Endothelial cell (in vitro differentiated cells): Measurements from ENCODE around the gene ZNF652. TPM values are rescaled to one million over a fixed set of nuclear protein-coding genes. Genes with fewer than 3 reads are reported as not detected.

ENCODE experiments used
- DNase-seq: peaks from one replicate; pipeline ENCODE4 v3.0.0; 2021; ENCODE audit warnings: low spot score
- H3K27ac Mint-ChIP-seq: one replicate; pipeline ENCODE4 v1.8.0; 2021; ENCODE audit warnings: mixed read lengths, inconsistent platforms; ENCODE audit not compliant: unreplicated experiment
- H3K27me3 Mint-ChIP-seq: one replicate; pipeline ENCODE4 v1.8.0; 2021; ENCODE audit warnings: mild to moderate bottlenecking, moderate library complexity, mixed read lengths, inconsistent platforms; ENCODE audit not compliant: unreplicated experiment
- H3K36me3 Mint-ChIP-seq: one replicate; pipeline ENCODE4 v1.8.0; 2021; ENCODE audit warnings: mild to moderate bottlenecking, low read depth, mixed read lengths, inconsistent platforms; ENCODE audit not compliant: unreplicated experiment
- H3K4me1 Mint-ChIP-seq: one replicate; pipeline ENCODE4 v1.8.0; 2021; ENCODE audit warnings: mild to moderate bottlenecking, mixed read lengths, inconsistent platforms; ENCODE audit not compliant: unreplicated experiment
- H3K4me3 Mint-ChIP-seq: one replicate; pipeline ENCODE4 v1.8.0; 2021; ENCODE audit warnings: mild to moderate bottlenecking, mixed read lengths, inconsistent platforms; ENCODE audit not compliant: unreplicated experiment
- H3K9me3 Mint-ChIP-seq: one replicate; pipeline ENCODE4 v1.8.0; 2021; ENCODE audit warnings: mixed read lengths, inconsistent platforms; ENCODE audit not compliant: unreplicated experiment
- total RNA-seq: library from RNA; stranded (reverse); fragmentation: NEBNext Ultra II Directional; extraction: Animal tissue kit (Norgen Biotek cat#: 25700); gene quantifications from one replicate; pipeline ENCODE4 v1.2.1, GENCODE V29; 2021; ENCODE audit not compliant: unreplicated experiment
- TF ChIP-seq, protein P1 (sequence below): fragments of 200-600 bp; sonication (generic); IDR thresholded peaks from one replicate; pipeline ENCODE4 v1.5.0; 2021; ENCODE audit warnings: antibody characterized with exemption; ENCODE audit not compliant: unreplicated experiment

ZNF652 gene
- total RNA-seq, 1 donor from 2014 or later: 36.0 TPM

DNA sequence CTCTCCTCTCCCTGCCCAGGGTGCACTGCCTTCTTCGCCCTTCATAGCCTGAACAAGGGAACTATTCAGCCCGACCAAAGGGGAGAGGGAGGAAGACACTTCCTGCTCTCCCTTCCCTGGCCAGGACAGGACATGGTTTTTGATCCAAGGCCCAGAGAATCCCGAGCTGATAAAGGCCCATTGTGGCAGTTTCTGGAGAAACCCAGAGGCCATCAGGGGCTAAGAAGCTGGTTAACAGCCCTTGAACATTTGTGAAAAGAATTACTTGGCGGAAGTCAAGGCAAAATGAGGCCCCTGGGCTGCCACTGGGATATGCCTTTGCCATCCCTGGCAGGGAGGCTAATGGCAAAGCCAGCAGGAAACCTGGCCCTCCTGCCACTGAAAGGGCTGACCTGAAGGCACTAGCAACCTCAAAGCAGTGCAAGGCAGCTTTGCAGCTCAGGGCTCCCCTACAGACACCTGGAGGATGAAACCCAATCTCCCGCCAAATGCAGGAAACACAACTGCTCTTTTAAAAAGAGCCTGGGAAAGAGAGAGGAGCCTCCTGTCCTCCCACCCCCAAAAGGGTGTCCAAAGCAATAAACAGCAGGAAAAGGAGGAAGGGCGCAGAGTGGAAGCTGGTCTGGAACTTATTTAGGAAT is 40.0 kb upstream of the ZNF652 start:
- Mint-ChIP-seq H3K4me1 (peaks cover 12% of the 10 kb centered on the region), H3K4me3 (no peak overlapping the region), H3K36me3 (peaks cover 24% of the 10 kb centered on the region), H3K9me3 (no peaks in the 10 kb centered on the region), H3K27ac (no peak overlapping the region), H3K27me3 (no peaks in the 10 kb centered on the region)
- TF ChIP-seq, protein P1, sequence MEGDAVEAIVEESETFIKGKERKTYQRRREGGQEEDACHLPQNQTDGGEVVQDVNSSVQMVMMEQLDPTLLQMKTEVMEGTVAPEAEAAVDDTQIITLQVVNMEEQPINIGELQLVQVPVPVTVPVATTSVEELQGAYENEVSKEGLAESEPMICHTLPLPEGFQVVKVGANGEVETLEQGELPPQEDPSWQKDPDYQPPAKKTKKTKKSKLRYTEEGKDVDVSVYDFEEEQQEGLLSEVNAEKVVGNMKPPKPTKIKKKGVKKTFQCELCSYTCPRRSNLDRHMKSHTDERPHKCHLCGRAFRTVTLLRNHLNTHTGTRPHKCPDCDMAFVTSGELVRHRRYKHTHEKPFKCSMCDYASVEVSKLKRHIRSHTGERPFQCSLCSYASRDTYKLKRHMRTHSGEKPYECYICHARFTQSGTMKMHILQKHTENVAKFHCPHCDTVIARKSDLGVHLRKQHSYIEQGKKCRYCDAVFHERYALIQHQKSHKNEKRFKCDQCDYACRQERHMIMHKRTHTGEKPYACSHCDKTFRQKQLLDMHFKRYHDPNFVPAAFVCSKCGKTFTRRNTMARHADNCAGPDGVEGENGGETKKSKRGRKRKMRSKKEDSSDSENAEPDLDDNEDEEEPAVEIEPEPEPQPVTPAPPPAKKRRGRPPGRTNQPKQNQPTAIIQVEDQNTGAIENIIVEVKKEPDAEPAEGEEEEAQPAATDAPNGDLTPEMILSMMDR: no peak
- no peak for DNase-seq

- Mint-ChIP-seq H3K27me3 (peaks cover 2% of the 10 kb centered on the region), H3K4me3 (no peak overlapping the region), H3K27ac (no peak overlapping the region), H3K4me1 (peaks cover 13% of the 10 kb centered on the region), H3K9me3 (no peaks in the 10 kb centered on the region), H3K36me3 (peaks cover 11% of the 10 kb centered on the region)
- no peak for DNase-seq
- TF ChIP-seq, protein P1: no peak
These were observed 37.9 kb upstream of the ZNF652 start for GRCh38 chr17:49399995-49400394.

DNA sequence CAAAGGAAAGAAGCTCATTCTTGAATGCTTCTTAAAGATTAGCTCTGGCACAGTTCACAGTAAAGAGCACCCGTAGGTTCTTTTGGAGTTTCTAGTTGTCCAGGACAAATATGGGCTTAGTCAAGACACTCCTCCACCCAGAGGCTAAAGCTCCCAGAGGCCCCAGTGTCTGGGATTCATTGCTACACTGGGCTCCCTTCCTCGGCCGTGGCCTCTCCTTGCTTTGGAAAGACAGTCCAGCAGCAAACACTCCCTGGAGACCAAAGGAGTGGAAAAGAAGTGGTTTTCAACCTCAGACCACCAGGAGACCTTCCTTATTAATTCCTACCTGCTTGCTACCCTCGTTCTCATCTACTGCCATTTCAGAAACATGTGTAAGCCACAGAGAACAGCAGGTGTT is 35.5 kb upstream of the ZNF652 start:
- TF ChIP-seq, protein P1: no peak
- H3K9me3 Mint-ChIP-seq: no peaks in the 10 kb centered on the region
- peaks cover 2% of the 10 kb centered on the region for H3K27me3 Mint-ChIP-seq
- H3K27ac Mint-ChIP-seq: no peak overlapping the region
- DNase-seq: no peak
- H3K4me3 Mint-ChIP-seq: no peak overlapping the region
- no peaks in the 10 kb centered on the region for H3K36me3 Mint-ChIP-seq
- H3K4me1 Mint-ChIP-seq: peaks cover 21% of the 10 kb centered on the region

DNA sequence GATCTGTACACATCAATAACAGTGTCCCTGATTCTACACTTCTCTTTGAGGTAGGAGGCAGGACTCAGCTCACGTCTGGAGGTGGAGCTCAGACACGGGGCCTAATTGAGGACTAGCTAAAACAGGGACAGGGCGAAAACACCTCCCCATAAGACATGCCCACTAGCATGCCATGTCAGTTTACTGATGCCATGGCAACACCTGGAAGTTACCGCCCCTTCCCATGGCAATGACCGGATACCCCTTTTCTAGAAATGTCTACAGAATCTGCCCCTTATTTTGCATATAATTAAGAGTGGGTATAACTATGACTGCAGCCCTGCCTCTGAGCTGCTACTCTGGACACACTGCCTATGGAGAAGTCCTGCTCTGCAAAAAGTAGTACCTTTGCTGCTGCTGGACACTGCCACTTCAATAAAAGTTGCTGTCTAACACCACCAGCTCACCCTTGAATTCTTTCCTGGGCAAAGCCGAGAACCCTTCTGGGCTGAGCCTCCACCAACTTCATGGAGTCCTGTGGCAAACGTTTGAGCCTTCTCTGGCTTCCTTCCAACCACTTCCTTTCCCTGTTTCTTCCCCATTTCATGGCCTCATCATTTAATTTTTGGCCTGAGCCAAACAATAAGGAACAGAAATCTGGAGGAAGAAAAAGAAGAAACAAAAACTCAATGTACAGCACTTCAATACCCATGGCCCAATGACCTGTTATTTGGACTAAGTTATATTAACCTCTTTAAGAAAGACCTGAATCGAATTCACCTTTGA is 31.6 kb upstream of the ZNF652 start:
- peaks cover 29% of the 10 kb centered on the region for H3K4me1 Mint-ChIP-seq
- no peaks in the 10 kb centered on the region for H3K9me3 Mint-ChIP-seq
- no peak overlapping the region for H3K27ac Mint-ChIP-seq
- no peaks in the 10 kb centered on the region for H3K36me3 Mint-ChIP-seq
- TF ChIP-seq, protein P1: no peak
- no peak for DNase-seq
- H3K4me3 Mint-ChIP-seq: no peak overlapping the region
- H3K27me3 Mint-ChIP-seq: peaks cover 7% of the 10 kb centered on the region
